ENCODE data around the gene TCF4. TPM values are rescaled to one million over a fixed set of nuclear protein-coding genes. Genes with fewer than 3 reads are reported as not detected.

TCF4 gene
- total RNA-seq, 1 experiment from 2014 or later: 0.42 TPM

GRCh38 chr18:55524353-55525073 lies 63.5 kb downstream of the TCF4 start:
- Histone ChIP-seq H3K36me3 (ENCODE audit: control insufficient read depth in 1 of 2, insufficient read depth in 2 of 2, low read length in 2 of 2) (no peaks in the 10 kb centered on the region), H3K9ac (ENCODE audit: low read length) (no peak overlapping the region), H3K4me1 (ENCODE audit: control insufficient read depth in 1 of 2, insufficient read depth in 2 of 2, low read length in 2 of 2) (no peaks in the 10 kb centered on the region), H3K4me3 (replicated peaks in 1 of 2; ENCODE audit: low read depth in 1 of 2, low read length in 2 of 2) (no peak overlapping the region), H2AFZ (ENCODE audit: low read depth, low read length, poor library complexity, severe bottlenecking) (no peak overlapping the region), H3K79me2 (ENCODE audit: insufficient read depth, low read length) (no peaks in the 10 kb centered on the region), H4K20me1 (ENCODE audit: insufficient read depth) (no peaks in the 10 kb centered on the region), H3K27me3 (ENCODE audit: insufficient read depth, low read length) (no peaks in the 10 kb centered on the region), H3K4me2 (ENCODE audit: low read length) (no peak overlapping the region), H3K27ac (ENCODE audit: low read depth, low read length) (no peak overlapping the region), H3K9me3 (ENCODE audit: control insufficient read depth in 1 of 2, insufficient read depth in 1 of 2, low read depth in 1 of 2, low read length in 2 of 2) (peaks cover 7 to 23% of the 10 kb centered on the region in 2 experiments; a peak in 2 of 4 replicates), H3K9me2 (ENCODE audit: insufficient read depth) (no peaks in the 10 kb centered on the region)
- no peak for TF ChIP-seq RAD21 (IDR thresholded peaks at IDR 0.05; ENCODE audit: low read depth)
- BruUV-seq (replicated peaks): no TSS peak
- ATAC-seq (no peak), DNase-seq (ENCODE audit: low read depth, low spot score) (no peak)
- ChIA-PET CTCF (no interaction called here), POLR2A (no interaction called here), RAD21 (ENCODE audit: low non-redundant PET in 1 of 2, low total read pairs in 2 of 2, uncharacterized antibody in 2 of 2, unreplicated experiment in 2 of 2) (no interaction called here)
- intact Hi-C loops (cut with micrococcal nuclease): no loop called here

GRCh38 chr18:55523001-55523400 lies 65.0 kb downstream of the TCF4 start:
- Histone ChIP-seq H4K20me1 (ENCODE audit: insufficient read depth) (no peaks in the 10 kb centered on the region), H3K9ac (ENCODE audit: low read length) (no peak overlapping the region), H2AFZ (ENCODE audit: low read depth, low read length, poor library complexity, severe bottlenecking) (no peak overlapping the region), H3K27ac (ENCODE audit: low read depth, low read length) (no peak overlapping the region), H3K36me3 (ENCODE audit: control insufficient read depth in 1 of 2, insufficient read depth in 2 of 2, low read length in 2 of 2) (no peaks in the 10 kb centered on the region), H3K79me2 (ENCODE audit: insufficient read depth, low read length) (no peaks in the 10 kb centered on the region), H3K4me2 (ENCODE audit: low read length) (no peak overlapping the region), H3K4me3 (replicated peaks in 1 of 2; ENCODE audit: low read depth in 1 of 2, low read length in 2 of 2) (no peak overlapping the region), H3K4me1 (ENCODE audit: control insufficient read depth in 1 of 2, insufficient read depth in 2 of 2, low read length in 2 of 2) (no peaks in the 10 kb centered on the region), H3K27me3 (ENCODE audit: insufficient read depth, low read length) (no peaks in the 10 kb centered on the region), H3K9me2 (ENCODE audit: insufficient read depth) (no peaks in the 10 kb centered on the region), H3K9me3 (ENCODE audit: control insufficient read depth in 1 of 2, insufficient read depth in 1 of 2, low read depth in 1 of 2, low read length in 2 of 2) (peaks cover 7 to 27% of the 10 kb centered on the region in 2 experiments; a peak in 2 of 4 replicates)
- RAD21 ChIA-PET (ENCODE audit: low non-redundant PET in 1 of 2, low total read pairs in 2 of 2, uncharacterized antibody in 2 of 2, unreplicated experiment in 2 of 2): no interaction called here
- DNase-seq (ENCODE audit: low read depth, low spot score): no peak
- intact Hi-C loops (cut with micrococcal nuclease): no loop called here
- no TSS peak for BruUV-seq (replicated peaks)
- CTCF ChIA-PET: no interaction called here
- POLR2A ChIA-PET: no interaction called here
- ATAC-seq: no peak
- TF ChIP-seq ZFX (IDR thresholded peaks at IDR 0.05) (no peak), ZBTB33 (IDR thresholded peaks at IDR 0.05; ENCODE audit: extremely low read depth, insufficient replicate concordance, low read length) (no peak), CTCF (IDR thresholded peaks at IDR 0.05 in 2 of 3, conservative IDR thresholded peaks at IDR 0.05 in 1 of 3; ENCODE audit: borderline replicate concordance in 1 of 3, insufficient read depth in 1 of 3, low read depth in 2 of 3, low read length in 2 of 3) (no peak), POLR2A (IDR thresholded peaks at IDR 0.05; ENCODE audit: borderline replicate concordance, extremely low read depth, insufficient read depth, insufficient read length) (no peak), POLR2AphosphoS5 (IDR thresholded peaks at IDR 0.05; ENCODE audit: low read depth, low read length) (no peak), RAD21 (IDR thresholded peaks at IDR 0.05; ENCODE audit: low read depth) (no peak), CBX3 (IDR thresholded peaks at IDR 0.05; ENCODE audit: low read depth) (no peak), SIN3A (IDR thresholded peaks at IDR 0.05; ENCODE audit: low read depth) (no peak), JUND (IDR thresholded peaks at IDR 0.05) (no peak), FOSL1 (IDR thresholded peaks at IDR 0.05; ENCODE audit: low read depth) (no peak), EZH2phosphoT487 (IDR thresholded peaks at IDR 0.05; ENCODE audit: borderline replicate concordance) (no peak), SP1 (IDR thresholded peaks at IDR 0.05; ENCODE audit: low read depth) (no peak), EGR1 (IDR thresholded peaks at IDR 0.05; ENCODE audit: low read depth) (no peak), ZNF274 (IDR thresholded peaks at IDR 0.05; ENCODE audit: low read depth, low read length) (no peak), SRF (IDR thresholded peaks at IDR 0.05; ENCODE audit: low read depth) (no peak), TCF7L2 (IDR thresholded peaks at IDR 0.05; ENCODE audit: borderline replicate concordance, extremely low read depth, insufficient read depth, insufficient read length) (no peak)
